ENCODE measurements around the gene CDY1B. TPM values are rescaled to one million over a fixed set of nuclear protein-coding genes. Genes with fewer than 3 reads are reported as not detected.

CDY1B gene
- total RNA-seq, result not detected in 2 replicates

GRCh38 chrY:24047919-24048318 is at the start of gene CDY1B:
Gene CDY1B (minus strand): TSS chrY:24048019. CDS start chrY:24047688, 331 bp downstream.

All from bronchus fibroblast of lung (primary cell).